Loucy (cell line): ENCODE measurements around the gene HACD4.

Source experiments
- H2AFZ ChIP-seq: fragments of 200-600 bp; sonication (generic); 2 replicates; pipeline ENCODE4 v1.6.0; 2016; ENCODE audit warnings: antibody characterized with exemption, mild to moderate bottlenecking, low read length, moderate library complexity
- H3F3A ChIP-seq: fragments of 200-600 bp; 2 replicates; pipeline ENCODE4 v1.6.0; 2016; ENCODE audit warnings: antibody characterized with exemption, low read depth, mild to moderate bottlenecking
- H3K27me3 ChIP-seq: fragments of 200-600 bp; sonication (generic); 2 replicates; pipeline ENCODE4 v1.6.1; 2014; ENCODE audit warnings: low read length, mild to moderate bottlenecking; ENCODE audit not compliant: insufficient read depth, poor library complexity, severe bottlenecking
- H3K36me3 ChIP-seq: fragments of 200-600 bp; sonication (generic); 2 replicates; pipeline ENCODE4 v1.6.1; 2016; ENCODE audit warnings: low read length; ENCODE audit not compliant: insufficient read depth
- H3K4me1 ChIP-seq: fragments of 200-600 bp; sonication (generic); 2 replicates; pipeline ENCODE4 v1.5.1; 2014; ENCODE audit warnings: low read length, mild to moderate bottlenecking; ENCODE audit not compliant: insufficient read depth, poor library complexity, severe bottlenecking
- H3K4me2 ChIP-seq: fragments of 200-600 bp; sonication (generic); 2 replicates; pipeline ENCODE4 v1.6.0; 2014; ENCODE audit warnings: antibody characterized with exemption, low read length, low read depth, mild to moderate bottlenecking; ENCODE audit not compliant: poor library complexity, severe bottlenecking
- H3K4me3 ChIP-seq: fragments of 200-600 bp; sonication (generic); 2 replicates; pipeline ENCODE4 v1.5.1; 2014; ENCODE audit warnings: low read length, mild to moderate bottlenecking, mixed read lengths; ENCODE audit not compliant: poor library complexity, severe bottlenecking
- H3K79me2 ChIP-seq: fragments of 200-600 bp; sonication (generic); 2 replicates; pipeline ENCODE4 v1.6.1; 2014; ENCODE audit warnings: low read length; ENCODE audit not compliant: insufficient read depth
- H3K9ac ChIP-seq: fragments of 200-600 bp; sonication (generic); 2 replicates; pipeline ENCODE4 v1.6.0; 2014; ENCODE audit warnings: mild to moderate bottlenecking, low read depth, low read length, moderate library complexity; ENCODE audit not compliant: poor library complexity, severe bottlenecking
- H3K9me2 ChIP-seq: fragments of 200-600 bp; sonication (generic); replicated peaks from 2 replicates; pipeline ENCODE4 v1.6.1; 2016; ENCODE audit warnings: low read depth, low read length, mixed read lengths
- H3K9me3 ChIP-seq: fragments of 200-600 bp; sonication (generic); 2 replicates; pipeline ENCODE4 v1.6.1; 2014; ENCODE audit warnings: mild to moderate bottlenecking, antibody characterized with exemption, low read length, low read depth; ENCODE audit not compliant: insufficient read depth
- H4K20me1 ChIP-seq: fragments of 200-600 bp; sonication (generic); 2 replicates; pipeline ENCODE4 v1.6.0; 2014; ENCODE audit warnings: antibody characterized with exemption, low read length, mild to moderate bottlenecking; ENCODE audit not compliant: insufficient read depth, poor library complexity, severe bottlenecking
- EZH2phosphoT487 ChIP-seq: fragments of 200-600 bp; IDR thresholded peaks from 2 replicates; pipeline ENCODE4 v1.6.1; 2018; ENCODE audit warnings: antibody characterized with exemption, mild to moderate bottlenecking, moderate library complexity, borderline replicate concordance
- TF ChIP-seq, protein P1 (sequence below): fragments of 200-600 bp; sonication (generic); conservative IDR thresholded peaks from 2 replicates; pipeline ENCODE4 v1.5.1; 2014; ENCODE audit warnings: mild to moderate bottlenecking, antibody characterized with exemption, low read length

HACD4 gene

DNA sequence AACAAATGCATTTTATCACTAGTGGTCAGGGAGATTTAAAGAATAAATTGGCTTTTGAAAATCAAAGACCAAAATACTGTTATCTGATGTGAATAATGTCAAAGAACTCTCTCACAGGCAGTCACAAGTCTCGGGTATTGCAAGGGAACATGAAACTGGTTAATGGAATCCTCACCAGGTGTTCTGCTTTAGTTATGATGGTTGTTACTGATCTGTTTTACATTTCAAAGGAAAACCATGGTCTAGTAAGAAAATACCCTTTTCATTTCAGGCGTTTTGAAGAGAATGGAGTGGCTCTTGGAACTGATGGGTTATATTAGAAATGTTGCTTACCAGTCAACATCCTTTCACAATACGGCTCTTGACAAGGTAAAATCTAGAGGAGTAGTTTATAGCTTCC lies 43.4 kb downstream of the HACD4 start:
- Histone ChIP-seq H3K4me1 (no peaks in the 10 kb centered on the region), H2AFZ (no peak overlapping the region), H3K9me2 (no peaks in the 10 kb centered on the region), H3K4me2 (no peak overlapping the region), H3K9ac (no peak overlapping the region), H3F3A (no peaks in the 10 kb centered on the region), H4K20me1 (no peaks in the 10 kb centered on the region), H3K9me3 (no peaks in the 10 kb centered on the region), H3K36me3 (peaks cover 19% of the 10 kb centered on the region), H3K27me3 (no peaks in the 10 kb centered on the region), H3K4me3 (no peak overlapping the region), H3K79me2 (no peaks in the 10 kb centered on the region)
- TF ChIP-seq EZH2phosphoT487 = no peak
- TF ChIP-seq, protein P1, sequence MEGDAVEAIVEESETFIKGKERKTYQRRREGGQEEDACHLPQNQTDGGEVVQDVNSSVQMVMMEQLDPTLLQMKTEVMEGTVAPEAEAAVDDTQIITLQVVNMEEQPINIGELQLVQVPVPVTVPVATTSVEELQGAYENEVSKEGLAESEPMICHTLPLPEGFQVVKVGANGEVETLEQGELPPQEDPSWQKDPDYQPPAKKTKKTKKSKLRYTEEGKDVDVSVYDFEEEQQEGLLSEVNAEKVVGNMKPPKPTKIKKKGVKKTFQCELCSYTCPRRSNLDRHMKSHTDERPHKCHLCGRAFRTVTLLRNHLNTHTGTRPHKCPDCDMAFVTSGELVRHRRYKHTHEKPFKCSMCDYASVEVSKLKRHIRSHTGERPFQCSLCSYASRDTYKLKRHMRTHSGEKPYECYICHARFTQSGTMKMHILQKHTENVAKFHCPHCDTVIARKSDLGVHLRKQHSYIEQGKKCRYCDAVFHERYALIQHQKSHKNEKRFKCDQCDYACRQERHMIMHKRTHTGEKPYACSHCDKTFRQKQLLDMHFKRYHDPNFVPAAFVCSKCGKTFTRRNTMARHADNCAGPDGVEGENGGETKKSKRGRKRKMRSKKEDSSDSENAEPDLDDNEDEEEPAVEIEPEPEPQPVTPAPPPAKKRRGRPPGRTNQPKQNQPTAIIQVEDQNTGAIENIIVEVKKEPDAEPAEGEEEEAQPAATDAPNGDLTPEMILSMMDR = no peak

GRCh38 chr9:20987521-20987920 lies 43.9 kb downstream of the HACD4 start:
- no peak overlapping the region for H3K9ac ChIP-seq
- no peaks in the 10 kb centered on the region for H3K9me3 ChIP-seq
- no peak overlapping the region for H3K4me3 ChIP-seq
- no peaks in the 10 kb centered on the region for H3K4me1 ChIP-seq
- no peak overlapping the region for H2AFZ ChIP-seq
- H3K79me2 ChIP-seq = no peaks in the 10 kb centered on the region
- H3K9me2 ChIP-seq = no peaks in the 10 kb centered on the region
- H3K4me2 ChIP-seq = no peak overlapping the region
- H3K27me3 ChIP-seq = no peaks in the 10 kb centered on the region
- TF ChIP-seq EZH2phosphoT487 = no peak
- TF ChIP-seq, protein P1 = no peak
- H3F3A ChIP-seq = no peaks in the 10 kb centered on the region
- H3K36me3 ChIP-seq = peaks cover 23% of the 10 kb centered on the region
- H4K20me1 ChIP-seq = no peaks in the 10 kb centered on the region

- no peak for TF ChIP-seq EZH2phosphoT487
- Histone ChIP-seq H3K79me2 (no peaks in the 10 kb centered on the region), H3K9me3 (no peaks in the 10 kb centered on the region), H3K4me3 (no peak overlapping the region), H4K20me1 (no peaks in the 10 kb centered on the region), H3K36me3 (peaks cover 26% of the 10 kb centered on the region), H3K9ac (no peak overlapping the region), H3K4me2 (no peak overlapping the region), H3K27me3 (no peaks in the 10 kb centered on the region), H3K4me1 (peaks cover 1% of the 10 kb centered on the region), H3F3A (no peaks in the 10 kb centered on the region), H3K9me2 (no peaks in the 10 kb centered on the region), H2AFZ (no peak overlapping the region)
Observed at GRCh38 chr9:20985851-20986600, 45.4 kb downstream of the HACD4 start.

DNA sequence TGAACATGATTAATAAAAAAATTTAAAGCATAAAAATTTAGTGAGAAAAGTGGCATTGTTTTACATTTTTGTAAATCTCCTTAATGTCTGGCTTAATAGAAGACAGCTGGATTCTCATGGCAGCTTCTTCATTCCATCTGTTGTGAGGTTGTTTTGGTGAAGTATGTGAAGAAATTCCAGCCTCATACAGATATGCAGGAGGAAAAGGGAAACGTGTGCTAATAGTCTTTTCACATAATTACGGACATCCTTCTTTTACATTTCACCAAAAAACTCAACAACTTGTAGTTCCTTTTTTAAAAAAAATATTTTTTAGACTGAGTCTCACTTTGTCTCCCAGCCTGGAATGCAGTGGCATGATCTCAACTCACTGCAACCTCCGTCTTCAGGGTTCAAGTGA lies 46.9 kb downstream of the HACD4 start:
- no peak overlapping the region for H3K9ac ChIP-seq
- no peak for TF ChIP-seq EZH2phosphoT487
- TF ChIP-seq, protein P1 = no peak
- no peak overlapping the region for H2AFZ ChIP-seq
- no peaks in the 10 kb centered on the region for H3K9me3 ChIP-seq
- no peak overlapping the region for H3K4me3 ChIP-seq
- H3K4me2 ChIP-seq = no peak overlapping the region
- H3F3A ChIP-seq = no peaks in the 10 kb centered on the region
- peaks cover 8% of the 10 kb centered on the region for H3K4me1 ChIP-seq
- H3K36me3 ChIP-seq = peaks cover 16% of the 10 kb centered on the region; the same call in 1 of the 2 replicates
- H3K79me2 ChIP-seq = no peaks in the 10 kb centered on the region
- no peaks in the 10 kb centered on the region for H4K20me1 ChIP-seq
- no peaks in the 10 kb centered on the region for H3K27me3 ChIP-seq
- no peaks in the 10 kb centered on the region for H3K9me2 ChIP-seq
